Left lung (tissue), 10 donors: ENCODE results near the gene CCDC175. TPM values are rescaled to one million over a fixed set of nuclear protein-coding genes. Genes with fewer than 3 reads are reported as not detected.

Experiments used
- ATAC-seq: fragments of 200-7000 bp; cut with Tn5 transposase; one replicate; pipeline ENCODE4 v1.9.1; 2020; ENCODE audit warnings: moderate library complexity
- DNase-seq, 4 donors: peaks; one replicate each; pipeline ENCODE4 v3.0.0-alpha.2; 2013 to 2020
- H3K27ac ChIP-seq, 2 donors: fragments of 200-600 bp; sonication (generic) in 1 of 2; one replicate each; pipeline versions ENCODE4 v1.5.0 to v1.8.0; 2020 to 2021
- H3K27me3 ChIP-seq, 2 donors: fragments of 200-600 bp; sonication (generic) in 1 of 2; one replicate each; pipeline versions ENCODE4 v1.5.0 to v1.8.0; 2020 to 2021
- H3K36me3 ChIP-seq, 2 donors: fragments of 200-600 bp; sonication (generic) in 1 of 2; one replicate each; pipeline versions ENCODE4 v1.5.0 to v1.8.0; 2020 to 2021
- H3K4me1 ChIP-seq, 2 donors: fragments of 200-600 bp; one replicate each; pipeline ENCODE4 v1.8.0; 2021
- H3K4me3 ChIP-seq, 2 donors: fragments of 200-600 bp; sonication (generic) in 1 of 2; one replicate each; pipeline versions ENCODE4 v1.5.0 to v1.8.0; 2020 to 2021; ENCODE audit warnings: mild to moderate bottlenecking in 1 of 2
- H3K9me3 ChIP-seq, 2 donors: fragments of 200-600 bp; sonication (generic) in 1 of 2; one replicate each; pipeline versions ENCODE4 v1.5.0 to v1.8.0; 2020 to 2021
- intact Hi-C, 2 donors: fragments of 100-400 bp; cut with DNase I; formaldehyde crosslinking; loops; one replicate each; pipeline versions ENCODE4 v1.11.2 to v1.14.2; 2022
- polyA plus RNA-seq, 6 donors: library from polyadenylated mRNA; unstranded; fragments of 120-200 nt; gene quantifications; one replicate each; pipeline ENCODE4 v1.2.1, GENCODE V29; 2013; ENCODE audit not compliant: insufficient read length in 6 of 6
- total RNA-seq, 2 donors: library from RNA; stranded (reverse); fragmentation: NEBNext Ultra II Directional; extraction: Animal tissue kit (Norgen Biotek cat#: 25700); gene quantifications; one replicate each; pipeline ENCODE4 v1.2.1, GENCODE V29; 2021
- TF ChIP-seq, protein P1 (sequence below), 2 donors: fragments of 200-600 bp; sonication (generic) in 1 of 2; IDR thresholded peaks; one replicate each; pipeline versions ENCODE4 v1.5.0 to v1.8.0; 2021; ENCODE audit warnings: antibody characterized with exemption in 2 of 2
- donor health status: DM: no; HTN: yes; CAD: no.
- donor health status: DM: no; HTN: no; CAD: no.

The CCDC175 gene
- total and polyA plus RNA-seq, 8 donors: 0.30 to 0.66 (median 0.41) TPM; not detected in 3

DNA sequence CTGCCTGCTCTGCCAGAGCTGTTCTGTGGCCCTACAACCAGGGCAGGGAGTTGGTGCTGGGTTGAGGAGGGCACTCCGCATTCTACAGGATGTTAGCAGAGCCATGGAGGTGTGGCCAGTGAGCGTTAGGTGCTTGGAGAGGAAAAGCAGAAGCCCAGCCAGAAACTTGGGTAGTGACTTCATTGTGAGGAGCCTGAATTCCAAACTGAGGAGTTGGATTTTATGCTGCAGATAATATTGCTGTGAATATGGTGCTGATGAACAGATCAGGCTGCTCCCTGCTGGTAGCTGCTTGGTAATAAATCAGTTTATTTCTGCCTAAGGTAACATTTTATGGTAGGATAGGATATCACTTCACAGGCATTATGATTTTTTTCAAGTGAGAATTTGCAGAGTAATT, 7.1 kb upstream of the CCDC175 start:
- intact Hi-C loops: no loop called here
- Histone ChIP-seq H3K4me3 (no peak overlapping the region), H3K9me3 (no peaks in the 10 kb centered on the region), H3K36me3 (no peaks in the 10 kb centered on the region), H3K27ac (no peak overlapping the region), H3K4me1 (peaks cover 0 to 6% of the 10 kb centered on the region in 2 donors), H3K27me3 (no peaks in the 10 kb centered on the region)
- ATAC-seq: peak; percentile 79
- TF ChIP-seq, protein P1, sequence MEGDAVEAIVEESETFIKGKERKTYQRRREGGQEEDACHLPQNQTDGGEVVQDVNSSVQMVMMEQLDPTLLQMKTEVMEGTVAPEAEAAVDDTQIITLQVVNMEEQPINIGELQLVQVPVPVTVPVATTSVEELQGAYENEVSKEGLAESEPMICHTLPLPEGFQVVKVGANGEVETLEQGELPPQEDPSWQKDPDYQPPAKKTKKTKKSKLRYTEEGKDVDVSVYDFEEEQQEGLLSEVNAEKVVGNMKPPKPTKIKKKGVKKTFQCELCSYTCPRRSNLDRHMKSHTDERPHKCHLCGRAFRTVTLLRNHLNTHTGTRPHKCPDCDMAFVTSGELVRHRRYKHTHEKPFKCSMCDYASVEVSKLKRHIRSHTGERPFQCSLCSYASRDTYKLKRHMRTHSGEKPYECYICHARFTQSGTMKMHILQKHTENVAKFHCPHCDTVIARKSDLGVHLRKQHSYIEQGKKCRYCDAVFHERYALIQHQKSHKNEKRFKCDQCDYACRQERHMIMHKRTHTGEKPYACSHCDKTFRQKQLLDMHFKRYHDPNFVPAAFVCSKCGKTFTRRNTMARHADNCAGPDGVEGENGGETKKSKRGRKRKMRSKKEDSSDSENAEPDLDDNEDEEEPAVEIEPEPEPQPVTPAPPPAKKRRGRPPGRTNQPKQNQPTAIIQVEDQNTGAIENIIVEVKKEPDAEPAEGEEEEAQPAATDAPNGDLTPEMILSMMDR (IDR thresholded peaks at IDR 0.05): no peak
- DNase-seq: peak in 1 of 4 donors; percentile 35

DNA sequence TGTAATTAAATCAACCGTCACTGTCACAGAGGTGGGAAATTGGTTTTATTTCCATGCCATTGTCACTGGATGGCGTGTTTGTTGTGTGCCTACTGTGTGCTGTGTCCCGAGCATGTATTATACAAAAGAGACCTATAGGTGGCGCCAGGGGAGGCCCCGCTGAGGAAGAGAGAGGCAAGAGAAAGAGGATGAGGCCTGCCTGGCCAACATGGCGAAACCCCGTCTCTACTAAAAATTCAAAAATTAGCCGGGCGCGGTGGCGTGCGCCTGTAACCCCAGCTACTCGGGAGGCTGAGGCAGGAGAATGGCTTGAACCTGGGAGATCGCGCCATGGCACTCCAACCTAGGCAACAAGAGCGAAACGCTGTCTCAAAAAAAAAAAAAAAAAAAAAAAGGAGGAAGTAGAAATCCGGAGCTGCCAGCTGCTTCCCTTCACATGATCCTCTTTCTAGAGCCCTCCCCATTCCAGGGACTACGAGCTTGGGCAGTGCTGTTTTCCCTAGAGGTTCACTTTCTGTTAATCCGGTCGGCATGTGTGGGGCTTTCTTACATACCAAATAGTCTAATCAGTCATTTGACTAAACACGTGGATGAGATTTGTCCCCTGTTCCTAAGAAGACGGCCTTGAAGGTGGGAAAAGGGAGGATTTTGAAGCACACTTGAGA, 6.4 kb upstream of the CCDC175 start:
- DNase-seq (peak in 2 of 4 donors; percentile 34 to 57), ATAC-seq (peak; percentile 74)
- H3K9me3 ChIP-seq: no peaks in the 10 kb centered on the region
- no peaks in the 10 kb centered on the region for H3K27me3 ChIP-seq
- H3K36me3 ChIP-seq: no peaks in the 10 kb centered on the region
- H3K4me3 ChIP-seq: no peak overlapping the region
- TF ChIP-seq, protein P1 (IDR thresholded peaks at IDR 0.05): no peak
- intact Hi-C loops: no loop called here
- H3K4me1 ChIP-seq: peaks cover 0 to 6% of the 10 kb centered on the region in 2 donors
- H3K27ac ChIP-seq: no peak overlapping the region

DNA sequence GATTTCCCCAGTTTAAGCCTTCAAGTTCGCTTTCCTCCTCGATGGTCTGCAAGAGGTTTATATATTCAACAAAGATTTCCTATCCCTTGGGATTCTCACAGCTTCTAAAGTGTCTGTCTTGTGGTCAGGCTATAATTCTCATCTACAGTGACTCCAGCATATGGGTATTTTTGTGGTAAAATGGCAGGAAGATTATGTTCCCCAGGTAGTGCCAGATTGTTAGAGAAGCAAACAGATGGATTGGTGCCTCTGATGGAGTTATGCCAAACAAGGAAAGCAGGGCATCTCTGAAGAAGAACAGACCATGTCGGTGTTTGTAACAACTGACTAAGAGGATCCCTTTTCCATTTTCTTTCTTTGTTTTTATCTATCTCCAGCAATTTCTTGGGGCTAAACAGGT, 5.5 kb upstream of the CCDC175 start:
- intact Hi-C loops: no loop called here
- peaks cover 0 to 6% of the 10 kb centered on the region in 2 donors for H3K4me1 ChIP-seq
- H3K9me3 ChIP-seq: no peaks in the 10 kb centered on the region
- ATAC-seq (no peak), DNase-seq (no peak)
- no peaks in the 10 kb centered on the region for H3K36me3 ChIP-seq
- no peak overlapping the region for H3K27ac ChIP-seq
- no peak overlapping the region for H3K4me3 ChIP-seq
- TF ChIP-seq, protein P1 (IDR thresholded peaks at IDR 0.05): no peak
- peaks cover 0 to 6% of the 10 kb centered on the region in 2 donors for H3K27me3 ChIP-seq

DNA sequence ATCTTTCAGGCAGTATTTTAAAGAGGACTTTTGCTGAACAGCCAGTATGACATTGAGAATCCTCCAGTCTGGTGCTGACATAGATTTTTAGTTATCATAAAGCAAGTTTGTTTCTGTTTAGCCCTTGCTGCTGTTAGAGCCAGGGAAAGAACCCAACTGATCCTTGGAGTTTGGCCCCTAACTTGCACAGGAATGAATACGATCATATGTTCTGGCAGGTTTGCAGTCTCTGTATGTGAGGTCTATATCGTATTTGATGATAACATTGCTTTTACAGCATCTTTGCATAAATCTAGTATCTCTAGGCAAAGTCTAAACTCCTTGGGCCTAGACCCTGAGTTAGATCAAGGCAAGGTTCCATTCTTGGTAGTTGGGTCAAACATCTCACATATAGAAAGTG, 4.3 kb upstream of the CCDC175 start:
- ATAC-seq (no peak), DNase-seq (no peak)
- TF ChIP-seq, protein P1 (IDR thresholded peaks at IDR 0.05): no peak
- peaks cover 0 to 13% of the 10 kb centered on the region in 2 donors for H3K4me1 ChIP-seq
- H3K9me3 ChIP-seq: no peaks in the 10 kb centered on the region
- H3K4me3 ChIP-seq: no peak overlapping the region
- H3K36me3 ChIP-seq: no peaks in the 10 kb centered on the region
- H3K27me3 ChIP-seq: peaks cover 0 to 18% of the 10 kb centered on the region in 2 donors
- intact Hi-C loops: no loop called here
- H3K27ac ChIP-seq: no peak overlapping the region

DNA sequence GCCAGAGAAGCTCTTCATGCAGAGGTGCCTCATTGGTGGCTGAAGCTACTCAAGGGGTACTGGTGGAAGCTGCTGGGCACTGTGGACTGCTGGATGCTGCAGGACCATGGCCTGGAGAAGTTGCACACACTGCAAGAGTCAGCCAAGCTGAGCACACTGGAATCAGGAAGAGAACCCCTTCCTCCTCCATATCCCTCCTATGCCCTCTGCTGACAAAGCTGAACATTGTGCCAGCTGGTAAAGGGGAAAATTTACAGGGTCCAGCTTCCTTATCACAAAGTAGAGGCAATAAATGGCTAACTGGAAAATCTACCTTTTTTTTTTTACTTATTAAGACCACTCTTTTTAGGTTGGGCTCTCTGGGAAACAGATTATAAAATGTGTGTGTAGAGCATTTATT, 6.5 kb downstream of the CCDC175 start:
- ATAC-seq: no peak
- no peak for DNase-seq
- intact Hi-C loops: loop anchor here in 1 of 2 donors (10.0 kb wide), 1 partner anchor 65 kb away; no protein-coding TSS in a partner anchor

More for the DNA sequence above, 6.5 kb downstream of the CCDC175 start:
- no peak overlapping the region for H3K4me3 ChIP-seq
- TF ChIP-seq, protein P1 (IDR thresholded peaks at IDR 0.05): no peak
- H3K9me3 ChIP-seq: no peaks in the 10 kb centered on the region
- no peaks in the 10 kb centered on the region for H3K36me3 ChIP-seq
- H3K27me3 ChIP-seq: no peaks in the 10 kb centered on the region
- no peaks in the 10 kb centered on the region for H3K4me1 ChIP-seq
- H3K27ac ChIP-seq: no peak overlapping the region
